Hepatic stellate cell (primary cell): Measurements from ENCODE around the gene DEPDC7.
"Not testable (repeated sequence)": the region's sequence is repeated elsewhere in the genome, so short reads cannot be mapped to it uniquely, and the experiment has no call there.

ENCODE experiments used
- DNase-seq: peaks from one replicate; pipeline ENCODE4 v3.0.0; 2011; ENCODE audit warnings: low spot score

DEPDC7 gene

GRCh38 chr11:33015621-33016551 lies at the start of gene DEPDC7:
Gene DEPDC7, plus strand, starts transcription at chr11:33015878. Its CDS starts 78 bp downstream, at chr11:33015956.
- DNase-seq, result peak; percentile 82

- DNase-seq, result no peak
Observed at GRCh38 chr11:32968541-32968940, 47.1 kb upstream of the DEPDC7 start.

GRCh38 chr11:32972233-32972632 lies 43.4 kb upstream of the DEPDC7 start:
- not testable (repeated sequence) for DNase-seq

GRCh38 chr11:32972781-32973180 lies 42.9 kb upstream of the DEPDC7 start:
- no peak for DNase-seq

- DNase-seq, result no peak
Observed at GRCh38 chr11:32982626-32983025, 33.1 kb upstream of the DEPDC7 start.

- DNase-seq, result no peak
Observed at GRCh38 chr11:32983506-32983905, 32.2 kb upstream of the DEPDC7 start.

- DNase-seq, result no peak
Observed at GRCh38 chr11:32985600-32985999, 30.1 kb upstream of the DEPDC7 start.

GRCh38 chr11:32987851-32988250 lies 27.8 kb upstream of the DEPDC7 start:
- no peak for DNase-seq

GRCh38 chr11:32990481-32990880 lies 25.2 kb upstream of the DEPDC7 start:
- DNase-seq, result no peak

GRCh38 chr11:32991427-32991826 lies 24.3 kb upstream of the DEPDC7 start:
- DNase-seq, result no peak

- no peak for DNase-seq
Observed at GRCh38 chr11:32991898-32992297, 23.8 kb upstream of the DEPDC7 start.

- peak; percentile 16 for DNase-seq
Observed at GRCh38 chr11:33000181-33000580, 15.5 kb upstream of the DEPDC7 start.

GRCh38 chr11:33001281-33001680 lies 14.4 kb upstream of the DEPDC7 start:
- no peak for DNase-seq

GRCh38 chr11:33001751-33002542 lies 13.7 kb upstream of the DEPDC7 start:
- no peak for DNase-seq

- no peak for DNase-seq
Observed at GRCh38 chr11:33005175-33005574, 10.5 kb upstream of the DEPDC7 start.

- DNase-seq, result no peak
Observed at GRCh38 chr11:33006010-33006409, 9.7 kb upstream of the DEPDC7 start.

- DNase-seq, result no peak
Observed at GRCh38 chr11:33013755-33014154, 1.9 kb upstream of the DEPDC7 start.

- no peak for DNase-seq
Observed at GRCh38 chr11:33016654-33017053, 976 bp downstream of the DEPDC7 start.

- no peak for DNase-seq
Observed at GRCh38 chr11:33017478-33017877, 1.8 kb downstream of the DEPDC7 start.

GRCh38 chr11:33017965-33018364 lies 2.3 kb downstream of the DEPDC7 start:
- DNase-seq, result no peak

- no peak for DNase-seq
Observed at GRCh38 chr11:33018840-33019239, 3.2 kb downstream of the DEPDC7 start.

- no peak for DNase-seq
Observed at GRCh38 chr11:33021501-33021900, 5.8 kb downstream of the DEPDC7 start.

GRCh38 chr11:33021937-33022336 lies 6.3 kb downstream of the DEPDC7 start:
- DNase-seq, result no peak
